ENCODE measurements around the gene IRF7. TPM values are rescaled to one million over a fixed set of nuclear protein-coding genes. Genes with fewer than 3 reads are reported as not detected.

IRF7 gene
- total RNA-seq, 1 donor from 2014 or later: 40.8 TPM

- no peak for TF ChIP-seq CTCF (conservative IDR thresholded peaks at IDR 0.05; ENCODE audit: low read depth, low read length)
- DNase-seq (ENCODE audit: low read depth): no peak
- no peak overlapping the region for H3K4me3 ChIP-seq (ENCODE audit: low read depth, low read length)
Observed at GRCh38 chr11:595400-595799, 20.4 kb downstream of the IRF7 start.

GRCh38 chr11:593347-593746, 22.4 kb downstream of the IRF7 start:
- DNase-seq (ENCODE audit: low read depth): no peak
- TF ChIP-seq CTCF (conservative IDR thresholded peaks at IDR 0.05; ENCODE audit: low read depth, low read length): no peak
- H3K4me3 ChIP-seq (ENCODE audit: low read depth, low read length): no peak overlapping the region

- no peak overlapping the region for H3K4me3 ChIP-seq (ENCODE audit: low read depth, low read length)
- no peak for DNase-seq (ENCODE audit: low read depth)
- TF ChIP-seq CTCF (conservative IDR thresholded peaks at IDR 0.05; ENCODE audit: low read depth, low read length): no peak
Observed at GRCh38 chr11:592918-593317, 22.8 kb downstream of the IRF7 start.

- DNase-seq (ENCODE audit: low read depth): no peak
- TF ChIP-seq CTCF (conservative IDR thresholded peaks at IDR 0.05; ENCODE audit: low read depth, low read length): no peak
- no peak overlapping the region for H3K4me3 ChIP-seq (ENCODE audit: low read depth, low read length)
Observed at GRCh38 chr11:592501-592900, 23.2 kb downstream of the IRF7 start.

GRCh38 chr11:590997-591396, 24.8 kb downstream of the IRF7 start:
- TF ChIP-seq CTCF (conservative IDR thresholded peaks at IDR 0.05; ENCODE audit: low read depth, low read length): no peak
- no peak overlapping the region for H3K4me3 ChIP-seq (ENCODE audit: low read depth, low read length)
- DNase-seq (ENCODE audit: low read depth): no peak

GRCh38 chr11:589798-590197, 26.0 kb downstream of the IRF7 start:
- TF ChIP-seq CTCF (conservative IDR thresholded peaks at IDR 0.05; ENCODE audit: low read depth, low read length): no peak
- H3K4me3 ChIP-seq (ENCODE audit: low read depth, low read length): no peak overlapping the region
- DNase-seq (ENCODE audit: low read depth): no peak

- TF ChIP-seq CTCF (conservative IDR thresholded peaks at IDR 0.05; ENCODE audit: low read depth, low read length): no peak
- peak; percentile 68 for DNase-seq (ENCODE audit: low read depth)
- H3K4me3 ChIP-seq (ENCODE audit: low read depth, low read length): no peak overlapping the region
Observed at GRCh38 chr11:587978-588380, 27.8 kb downstream of the IRF7 start.
